ENCODE data around the gene TEAD2.

TEAD2 gene

DNA sequence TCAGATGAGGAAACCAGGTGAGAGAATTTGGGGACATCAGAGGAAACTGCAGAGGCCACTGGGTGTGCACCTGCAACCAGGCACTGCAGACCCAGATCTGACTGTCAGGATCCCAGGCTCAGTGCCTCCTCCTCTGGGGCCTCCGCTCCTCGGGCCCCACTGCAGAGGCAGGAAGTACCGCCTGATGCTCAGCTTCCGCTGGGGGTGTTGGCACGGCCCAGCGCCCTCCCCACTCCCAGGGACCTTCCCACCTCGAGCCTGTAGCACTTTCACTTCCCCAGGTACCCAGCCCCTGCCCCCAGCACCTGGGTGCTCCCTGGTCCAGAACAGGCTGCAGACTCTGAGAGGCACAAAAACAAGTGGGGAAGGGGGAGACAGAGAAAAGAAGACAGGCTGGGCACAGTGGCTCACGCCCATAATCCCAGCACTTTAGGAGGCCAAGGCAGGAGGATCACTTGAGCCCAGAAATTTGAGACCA, 28.4 kb downstream of the TEAD2 start:
- TF ChIP-seq CREB1 (IDR thresholded peaks at IDR 0.05; ENCODE audit: low read depth) (no peak), EGR1 (IDR thresholded peaks at IDR 0.05) (no peak)

GRCh38 chr19:49333418-49333805, 28.8 kb downstream of the TEAD2 start:
- no peak for TF ChIP-seq EGR1 (IDR thresholded peaks at IDR 0.05)
- no peak for TF ChIP-seq REST (IDR thresholded peaks at IDR 0.05; ENCODE audit: low read depth)
- no peak for TF ChIP-seq CEBPB (IDR thresholded peaks at IDR 0.05)
- TF ChIP-seq CREB1 (IDR thresholded peaks at IDR 0.05; ENCODE audit: low read depth) = no peak
- no peak for TF ChIP-seq TAF1 (IDR thresholded peaks at IDR 0.05; ENCODE audit: low read depth)
- TF ChIP-seq, protein P1, sequence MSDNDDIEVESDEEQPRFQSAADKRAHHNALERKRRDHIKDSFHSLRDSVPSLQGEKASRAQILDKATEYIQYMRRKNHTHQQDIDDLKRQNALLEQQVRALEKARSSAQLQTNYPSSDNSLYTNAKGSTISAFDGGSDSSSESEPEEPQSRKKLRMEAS (IDR thresholded peaks at IDR 0.05) = no peak
- TF ChIP-seq, protein P2, sequence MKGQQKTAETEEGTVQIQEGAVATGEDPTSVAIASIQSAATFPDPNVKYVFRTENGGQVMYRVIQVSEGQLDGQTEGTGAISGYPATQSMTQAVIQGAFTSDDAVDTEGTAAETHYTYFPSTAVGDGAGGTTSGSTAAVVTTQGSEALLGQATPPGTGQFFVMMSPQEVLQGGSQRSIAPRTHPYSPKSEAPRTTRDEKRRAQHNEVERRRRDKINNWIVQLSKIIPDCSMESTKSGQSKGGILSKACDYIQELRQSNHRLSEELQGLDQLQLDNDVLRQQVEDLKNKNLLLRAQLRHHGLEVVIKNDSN (IDR thresholded peaks at IDR 0.05) = no peak

DNA sequence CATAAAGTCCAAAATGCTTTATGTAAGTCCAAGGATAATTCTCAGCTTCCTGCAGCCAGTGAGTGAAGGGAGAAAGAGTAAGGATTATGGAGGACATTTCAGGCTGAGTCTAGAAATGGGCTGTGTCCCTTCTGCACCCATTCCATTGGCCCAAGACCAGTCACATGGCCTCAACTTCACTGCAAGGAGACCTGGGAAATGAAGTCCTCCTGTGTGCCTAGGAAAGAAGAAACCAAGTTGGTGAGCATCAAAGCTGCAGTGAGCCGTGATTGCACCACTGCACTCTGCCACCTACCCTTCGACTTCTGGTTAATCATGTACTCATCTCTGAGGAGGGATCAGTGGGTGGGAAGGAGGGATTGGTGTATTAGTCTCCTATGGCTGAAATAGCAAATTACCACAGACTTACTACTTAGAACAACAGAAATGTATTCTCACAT, 30.6 kb downstream of the TEAD2 start:
- TF ChIP-seq CEBPB (IDR thresholded peaks at IDR 0.05) (no peak), YY1 (IDR thresholded peaks at IDR 0.05; ENCODE audit: low read depth) (peak; percentile 77), CREB1 (IDR thresholded peaks at IDR 0.05; ENCODE audit: low read depth) (no peak)
- TF ChIP-seq, protein P2 (IDR thresholded peaks at IDR 0.05) = peak; percentile 98

GRCh38 chr19:49328741-49329140, 33.5 kb downstream of the TEAD2 start:
- no peak for TF ChIP-seq TEAD4 (IDR thresholded peaks at IDR 0.05)
- TF ChIP-seq REST (IDR thresholded peaks at IDR 0.05; ENCODE audit: low read depth) = no peak
- no peak for TF ChIP-seq NFIC (IDR thresholded peaks at IDR 0.05)
- no peak for TF ChIP-seq EP300 (IDR thresholded peaks at IDR 0.05; ENCODE audit: borderline replicate concordance)
- no peak for TF ChIP-seq CREB1 (IDR thresholded peaks at IDR 0.05; ENCODE audit: low read depth)
- TF ChIP-seq, protein P1 (IDR thresholded peaks at IDR 0.05) = no peak
- TF ChIP-seq FOXM1 (IDR thresholded peaks at IDR 0.05; ENCODE audit: borderline replicate concordance, low read depth) = no peak
- TF ChIP-seq TCF12 (IDR thresholded peaks at IDR 0.05; ENCODE audit: low read depth) = no peak
- TF ChIP-seq TAF1 (IDR thresholded peaks at IDR 0.05; ENCODE audit: low read depth) = no peak
- TF ChIP-seq EGR1 (IDR thresholded peaks at IDR 0.05) = no peak
- TF ChIP-seq RAD21 (IDR thresholded peaks at IDR 0.05; ENCODE audit: low read depth) = no peak

GRCh38 chr19:49327878-49328544, 34.2 kb downstream of the TEAD2 start:
- TF ChIP-seq EGR1 (IDR thresholded peaks at IDR 0.05) (no peak), YY1 (IDR thresholded peaks at IDR 0.05; ENCODE audit: low read depth) (no peak), RAD21 (IDR thresholded peaks at IDR 0.05; ENCODE audit: low read depth) (peak; percentile 53; the same call in 1 of the 2 replicates), TEAD4 (IDR thresholded peaks at IDR 0.05) (no peak), CREB1 (IDR thresholded peaks at IDR 0.05; ENCODE audit: low read depth) (no peak), ZBTB7A (IDR thresholded peaks at IDR 0.05; ENCODE audit: low read depth) (no peak), NFIC (IDR thresholded peaks at IDR 0.05) (no peak), FOXM1 (IDR thresholded peaks at IDR 0.05; ENCODE audit: borderline replicate concordance, low read depth) (no peak)

DNA sequence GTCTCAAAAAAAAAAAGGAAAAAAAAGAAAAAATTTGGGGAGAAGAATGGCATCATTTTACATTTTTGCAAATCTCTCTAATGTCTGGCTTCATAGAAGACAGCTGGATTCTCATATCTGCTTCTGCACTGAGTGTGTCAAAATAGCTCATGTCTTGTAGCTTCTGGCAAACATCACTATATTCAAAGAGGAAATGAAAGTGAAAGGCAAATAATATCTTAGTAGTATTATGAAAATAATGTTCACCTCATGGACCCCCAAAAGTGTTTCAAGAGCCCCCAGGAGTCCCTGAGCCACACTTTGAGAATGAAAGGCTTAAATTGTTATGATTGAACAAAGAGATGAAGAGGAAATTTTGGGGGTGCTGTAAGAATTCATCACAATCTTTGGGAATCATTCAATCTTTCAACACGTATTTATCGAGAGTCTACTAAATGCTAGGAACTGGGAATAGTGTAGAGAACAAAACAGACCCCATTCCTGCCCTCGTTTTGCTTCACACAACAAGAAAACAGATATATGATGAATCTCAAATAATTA, 36.0 kb downstream of the TEAD2 start:
- TF ChIP-seq CREB1 (IDR thresholded peaks at IDR 0.05; ENCODE audit: low read depth) = no peak
- TF ChIP-seq, protein P2 (IDR thresholded peaks at IDR 0.05) = no peak
- no peak for TF ChIP-seq TCF12 (IDR thresholded peaks at IDR 0.05; ENCODE audit: low read depth)
- no peak for TF ChIP-seq EGR1 (IDR thresholded peaks at IDR 0.05)
- TF ChIP-seq EP300 (IDR thresholded peaks at IDR 0.05; ENCODE audit: borderline replicate concordance) = no peak
- TF ChIP-seq RAD21 (IDR thresholded peaks at IDR 0.05; ENCODE audit: low read depth) = no peak
- TF ChIP-seq, protein P1 (IDR thresholded peaks at IDR 0.05) = no peak
- no peak for TF ChIP-seq YY1 (IDR thresholded peaks at IDR 0.05; ENCODE audit: low read depth)
- TF ChIP-seq CEBPB (IDR thresholded peaks at IDR 0.05) = no peak
- TF ChIP-seq TAF1 (IDR thresholded peaks at IDR 0.05; ENCODE audit: low read depth) = no peak
- TF ChIP-seq ZBTB7A (IDR thresholded peaks at IDR 0.05; ENCODE audit: low read depth) = no peak
- TF ChIP-seq REST (IDR thresholded peaks at IDR 0.05; ENCODE audit: low read depth) = no peak
- no peak for TF ChIP-seq TEAD4 (IDR thresholded peaks at IDR 0.05)
- TF ChIP-seq FOXM1 (IDR thresholded peaks at IDR 0.05; ENCODE audit: borderline replicate concordance, low read depth) = no peak
- no peak for TF ChIP-seq NFIC (IDR thresholded peaks at IDR 0.05)
